22Rv1 (cell line): Measurements from ENCODE around the gene CRNKL1.

Experiments used
- ZFX ChIP-seq: fragments of 450-650 bp; IDR thresholded peaks from 2 replicates; pipeline ENCODE4 v1.6.1; 2017; ENCODE audit warnings: antibody characterized with exemption, borderline replicate concordance
- TF ChIP-seq, protein P1 (sequence below): fragments of 450-650 bp; IDR thresholded peaks from 2 replicates; pipeline ENCODE4 v1.5.1; 2017; ENCODE audit warnings: mild to moderate bottlenecking

DNA sequence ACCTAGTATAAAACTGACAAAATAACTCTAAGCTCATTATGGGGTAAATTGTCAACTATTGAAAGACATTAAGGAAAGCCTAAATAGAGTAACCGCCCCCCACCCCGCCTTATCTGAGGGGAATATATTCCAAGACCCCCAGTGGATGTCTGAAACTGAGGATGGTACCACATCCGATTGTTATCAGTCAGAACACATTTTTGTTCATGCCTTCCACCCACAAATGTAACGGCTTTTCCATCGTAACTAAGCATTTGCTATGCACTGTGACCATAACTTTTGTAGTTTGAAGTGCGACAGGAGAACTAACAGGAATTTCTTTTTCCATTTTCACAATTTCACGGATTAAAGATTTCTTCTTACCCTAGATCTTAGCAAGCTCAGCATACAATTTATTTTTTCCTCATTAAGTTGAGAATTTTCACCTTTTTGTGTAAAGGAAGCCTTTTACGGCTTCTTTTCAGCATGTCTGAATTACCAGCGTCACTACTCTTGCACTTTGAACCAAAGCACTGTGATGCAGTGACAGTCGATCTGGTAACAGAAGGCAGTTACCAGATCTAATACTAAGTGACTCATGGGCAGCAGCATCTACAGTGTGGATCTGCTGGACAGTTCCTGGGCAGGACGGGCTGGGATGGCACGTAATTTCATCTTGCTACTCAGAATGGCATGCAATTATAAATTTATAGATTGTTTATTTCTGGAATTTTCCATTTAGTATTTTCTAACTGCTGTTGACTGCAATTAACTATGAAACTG lies 11.9 kb upstream of the CRNKL1 start:
- TF ChIP-seq ZFX = no peak
- TF ChIP-seq, protein P1, sequence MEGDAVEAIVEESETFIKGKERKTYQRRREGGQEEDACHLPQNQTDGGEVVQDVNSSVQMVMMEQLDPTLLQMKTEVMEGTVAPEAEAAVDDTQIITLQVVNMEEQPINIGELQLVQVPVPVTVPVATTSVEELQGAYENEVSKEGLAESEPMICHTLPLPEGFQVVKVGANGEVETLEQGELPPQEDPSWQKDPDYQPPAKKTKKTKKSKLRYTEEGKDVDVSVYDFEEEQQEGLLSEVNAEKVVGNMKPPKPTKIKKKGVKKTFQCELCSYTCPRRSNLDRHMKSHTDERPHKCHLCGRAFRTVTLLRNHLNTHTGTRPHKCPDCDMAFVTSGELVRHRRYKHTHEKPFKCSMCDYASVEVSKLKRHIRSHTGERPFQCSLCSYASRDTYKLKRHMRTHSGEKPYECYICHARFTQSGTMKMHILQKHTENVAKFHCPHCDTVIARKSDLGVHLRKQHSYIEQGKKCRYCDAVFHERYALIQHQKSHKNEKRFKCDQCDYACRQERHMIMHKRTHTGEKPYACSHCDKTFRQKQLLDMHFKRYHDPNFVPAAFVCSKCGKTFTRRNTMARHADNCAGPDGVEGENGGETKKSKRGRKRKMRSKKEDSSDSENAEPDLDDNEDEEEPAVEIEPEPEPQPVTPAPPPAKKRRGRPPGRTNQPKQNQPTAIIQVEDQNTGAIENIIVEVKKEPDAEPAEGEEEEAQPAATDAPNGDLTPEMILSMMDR = no peak
